Spinal cord (tissue), 10 donors: Measurements from ENCODE around the gene TMEM109. TPM values are rescaled to one million over a fixed set of nuclear protein-coding genes. Genes with fewer than 3 reads are reported as not detected.

Experiments
- DNase-seq, 6 donors: peaks; one replicate each; pipeline versions ENCODE4 v3.0.0 to v3.0.0-alpha.2; 2013 to 2015; ENCODE audit warnings: low spot score in 6 of 6, low read depth in 4 of 6
- H3K27ac ChIP-seq: one replicate; pipeline ENCODE4 v1.5.1; 2013; ENCODE audit warnings: low read depth, low read length, control low read depth
- H3K27me3 ChIP-seq: one replicate; pipeline ENCODE4 v1.6.1; 2013; ENCODE audit warnings: low read length; ENCODE audit not compliant: control insufficient read depth, insufficient read depth
- H3K36me3 ChIP-seq: one replicate; pipeline ENCODE4 v1.6.1; 2013; ENCODE audit warnings: low read length; ENCODE audit not compliant: control insufficient read depth, insufficient read depth
- H3K4me1 ChIP-seq: one replicate; pipeline ENCODE4 v1.6.1; 2013; ENCODE audit warnings: low read length; ENCODE audit not compliant: control insufficient read depth, insufficient read depth
- H3K4me3 ChIP-seq: one replicate; pipeline ENCODE4 v1.5.1; 2013; ENCODE audit warnings: low read depth, low read length, control low read depth
- H3K9me3 ChIP-seq: one replicate; pipeline ENCODE4 v1.6.1; 2013; ENCODE audit warnings: low read length; ENCODE audit not compliant: control insufficient read depth, insufficient read depth
- whole genome bisulfite sequencing: methylation state at CpG from one replicate; pipeline ENCODE4 v1.1.5; 2013; ENCODE audit warnings: missing lambda C conversion rate; ENCODE audit not compliant: insufficient coverage; 5-methylcytosine and 5-hydroxymethylcytosine counted together
- polyA plus RNA-seq, 2 donors: library from polyadenylated mRNA; unstranded; fragments of 120-200 nt; gene quantifications; one replicate each; pipeline ENCODE4 v1.2.1, GENCODE V29; 2013; ENCODE audit not compliant: insufficient read length in 2 of 2
- total RNA-seq, 2 donors: library from RNA; depleted of rRNA in 1 of 2; stranded (reverse); fragments of 120-200 nt in 1 of 2; fragments of >200 nt in 1 of 2; gene quantifications; one replicate each; pipeline versions ENCODE4 v1.2.3 to v1.2.4, GENCODE V29; 2013 to 2014
- donor health status: healthy.

TMEM109 gene
- total and polyA plus RNA-seq, 4 donors = 33.5 to 44.7 (median 37.3) TPM

GRCh38 chr11:60954421-60954820 is 40.5 kb downstream of the TMEM109 start:
- Histone ChIP-seq H3K36me3 (no peaks in the 10 kb centered on the region), H3K27ac (no peak overlapping the region), H3K4me3 (no peak overlapping the region), H3K4me1 (peaks cover 12% of the 10 kb centered on the region), H3K27me3 (peaks cover 33% of the 10 kb centered on the region), H3K9me3 (no peaks in the 10 kb centered on the region)
- no peak for DNase-seq
- WGBS = 80% methylated on average over 2 of the region's 5 CpGs

GRCh38 chr11:60955571-60955970 is 41.6 kb downstream of the TMEM109 start:
- H3K9me3 ChIP-seq = no peaks in the 10 kb centered on the region
- H3K4me1 ChIP-seq = peaks cover 11% of the 10 kb centered on the region
- H3K27me3 ChIP-seq = peaks cover 26% of the 10 kb centered on the region
- H3K27ac ChIP-seq = no peak overlapping the region
- no peak for DNase-seq
- 100% methylated on average over 2 of the region's 5 CpGs for WGBS
- no peaks in the 10 kb centered on the region for H3K36me3 ChIP-seq
- H3K4me3 ChIP-seq = no peak overlapping the region

DNA sequence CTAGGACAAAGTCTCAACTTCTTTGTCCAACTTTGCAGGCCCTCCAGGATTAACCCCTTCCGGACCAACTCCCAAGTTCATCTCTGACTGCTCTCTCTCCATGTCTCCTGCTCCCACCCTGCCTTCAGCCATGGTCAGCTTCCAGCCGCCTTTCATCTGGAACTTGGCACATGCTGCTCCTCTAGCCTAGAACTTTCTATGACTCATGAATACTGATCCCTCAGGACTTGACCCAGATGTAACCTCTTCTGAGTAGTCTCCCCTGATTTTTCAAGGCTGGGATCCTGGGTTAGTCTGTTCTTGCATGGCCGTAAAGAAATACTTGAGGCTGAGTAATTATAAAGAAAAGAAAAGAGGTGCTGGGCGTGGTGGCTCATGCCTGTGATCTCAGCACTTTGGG is 43.2 kb downstream of the TMEM109 start:
- H3K36me3 ChIP-seq = no peaks in the 10 kb centered on the region
- no peaks in the 10 kb centered on the region for H3K9me3 ChIP-seq
- no peak overlapping the region for H3K27ac ChIP-seq
- H3K4me1 ChIP-seq = peaks cover under 1% of the 10 kb centered on the region
- H3K27me3 ChIP-seq = peaks cover 13% of the 10 kb centered on the region
- H3K4me3 ChIP-seq = no peak overlapping the region
- DNase-seq = no peak
- WGBS = 83% methylated on average over 3 of the region's 4 CpGs

- DNase-seq = peak in 1 of 6 donors; percentile 22
- Histone ChIP-seq H3K9me3 (no peaks in the 10 kb centered on the region), H3K4me1 (no peaks in the 10 kb centered on the region), H3K27ac (no peak overlapping the region), H3K4me3 (no peak overlapping the region), H3K36me3 (no peaks in the 10 kb centered on the region), H3K27me3 (peaks cover 4% of the 10 kb centered on the region)
- WGBS = 56% methylated on average over 2 of the region's 6 CpGs
These were observed 45.5 kb downstream of the TMEM109 start for GRCh38 chr11:60959431-60959830.

GRCh38 chr11:60960405-60960804 is 46.4 kb downstream of the TMEM109 start:
- Histone ChIP-seq H3K9me3 (no peaks in the 10 kb centered on the region), H3K4me1 (no peaks in the 10 kb centered on the region), H3K36me3 (no peaks in the 10 kb centered on the region), H3K27me3 (peaks cover 3% of the 10 kb centered on the region), H3K4me3 (no peak overlapping the region), H3K27ac (no peak overlapping the region)
- DNase-seq = no peak
- 93% methylated on average over 7 of the region's 7 CpGs for WGBS

- WGBS = 64% methylated on average over 6 of the region's 6 CpGs
- Histone ChIP-seq H3K27ac (no peak overlapping the region), H3K9me3 (no peaks in the 10 kb centered on the region), H3K4me3 (no peak overlapping the region), H3K4me1 (no peaks in the 10 kb centered on the region), H3K27me3 (no peaks in the 10 kb centered on the region), H3K36me3 (no peaks in the 10 kb centered on the region)
- peak in 1 of 6 donors; percentile 75 for DNase-seq
These were observed 50.8 kb downstream of the TMEM109 start for GRCh38 chr11:60964801-60965200.

DNA sequence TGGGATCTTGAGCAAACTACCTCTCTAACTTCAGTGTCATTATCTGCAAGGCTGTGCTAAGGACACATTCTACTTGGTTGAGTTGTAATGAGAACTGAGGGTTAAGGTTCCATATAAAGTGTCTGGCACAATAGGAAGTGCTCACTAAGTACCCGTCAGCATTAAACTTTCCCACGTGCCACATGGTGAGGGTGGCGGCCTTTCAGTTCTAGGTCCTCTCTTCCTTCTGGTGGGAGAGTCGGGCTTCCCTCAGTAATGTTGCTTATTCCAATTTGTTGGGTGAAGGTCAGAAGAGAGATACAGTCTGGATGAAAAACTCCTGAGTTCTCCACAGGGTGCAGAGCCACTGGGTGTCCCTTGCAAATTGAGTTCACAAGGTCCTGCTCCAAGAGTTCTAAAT is 52.9 kb downstream of the TMEM109 start:
- no peak overlapping the region for H3K27ac ChIP-seq
- H3K36me3 ChIP-seq = no peaks in the 10 kb centered on the region
- no peaks in the 10 kb centered on the region for H3K9me3 ChIP-seq
- H3K4me1 ChIP-seq = no peaks in the 10 kb centered on the region
- WGBS = 83% methylated on average over 2 of the region's 4 CpGs
- no peak overlapping the region for H3K4me3 ChIP-seq
- H3K27me3 ChIP-seq = no peaks in the 10 kb centered on the region
- DNase-seq = no peak

GRCh38 chr11:60968223-60968622 is 54.3 kb downstream of the TMEM109 start:
- no peaks in the 10 kb centered on the region for H3K36me3 ChIP-seq
- peaks cover 11% of the 10 kb centered on the region for H3K4me1 ChIP-seq
- no peak overlapping the region for H3K27ac ChIP-seq
- no peaks in the 10 kb centered on the region for H3K9me3 ChIP-seq
- DNase-seq = no peak
- no peak overlapping the region for H3K4me3 ChIP-seq
- WGBS = no CpG with 5 or more reads among the region's 1 CpG
- no peaks in the 10 kb centered on the region for H3K27me3 ChIP-seq

DNA sequence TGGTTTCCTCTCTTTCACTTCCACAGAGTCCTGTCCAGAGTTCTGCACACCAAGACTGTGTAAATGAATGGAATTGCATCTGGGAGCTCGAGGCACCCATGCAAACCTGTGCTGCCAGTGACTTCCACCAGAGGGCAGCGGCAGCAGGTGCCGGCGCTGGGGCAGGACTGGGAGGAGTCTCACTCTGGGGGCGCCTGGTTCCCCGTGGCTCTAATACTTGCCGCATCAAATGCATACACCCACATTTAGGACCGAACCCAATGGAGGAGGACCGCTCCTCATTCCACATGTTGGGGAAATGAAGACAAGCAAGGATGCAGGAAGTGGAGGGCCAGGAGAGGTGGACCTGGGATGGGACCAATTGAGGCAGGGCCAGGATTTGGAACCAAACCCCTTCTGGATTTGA is 56.4 kb downstream of the TMEM109 start:
- H3K27me3 ChIP-seq = no peaks in the 10 kb centered on the region
- no peaks in the 10 kb centered on the region for H3K9me3 ChIP-seq
- H3K27ac ChIP-seq = no peak overlapping the region
- DNase-seq = no peak
- no peak overlapping the region for H3K4me3 ChIP-seq
- peaks cover 25% of the 10 kb centered on the region for H3K4me1 ChIP-seq
- no peaks in the 10 kb centered on the region for H3K36me3 ChIP-seq
- WGBS = 22% methylated on average over 3 of the region's 9 CpGs

DNA sequence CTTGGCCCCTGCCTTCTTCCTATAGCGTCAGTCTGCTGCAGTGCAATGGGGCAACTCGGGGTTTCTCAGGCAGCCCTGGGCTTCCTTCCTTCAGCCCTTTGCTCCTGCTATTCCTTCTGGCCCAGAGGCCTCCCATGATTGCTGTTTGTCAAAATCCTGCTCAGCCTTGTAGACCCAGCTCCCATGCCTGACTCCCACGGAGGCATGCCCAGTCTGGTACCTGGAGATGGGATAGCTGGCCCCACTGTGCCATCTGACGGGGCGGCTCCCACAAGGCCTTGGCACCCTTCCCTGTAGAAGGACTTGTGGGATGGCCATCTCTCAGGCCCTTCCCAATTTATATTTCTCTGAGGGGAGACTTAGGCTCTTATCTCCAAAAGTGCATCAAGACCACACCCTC is 56.9 kb downstream of the TMEM109 start:
- Histone ChIP-seq H3K4me1 (peaks cover 25% of the 10 kb centered on the region), H3K4me3 (no peak overlapping the region), H3K9me3 (no peaks in the 10 kb centered on the region), H3K36me3 (no peaks in the 10 kb centered on the region), H3K27me3 (no peaks in the 10 kb centered on the region), H3K27ac (no peak overlapping the region)
- 73% methylated on average over 5 of the region's 5 CpGs for WGBS
- no peak for DNase-seq
